Activated T-cell treated with anti-CD3 and anti-CD28 coated beads, Interleukin-2, amount 50 U/mL, for 72 hours (primary cell): ENCODE data around the gene SCNN1B. TPM values are rescaled to one million over a fixed set of nuclear protein-coding genes. Genes with fewer than 3 reads are reported as not detected.

ENCODE experiments used
- ATAC-seq, 2 donors: fragments of 150-1000 bp; cut with Tn5 transposase; replicated peaks in 1 of 2; 2 replicates each; pipeline ENCODE4 v1.10.0; 2021; ENCODE audit warnings: moderate library complexity in 2 of 2, mild to moderate bottlenecking in 1 of 2
- DNase-seq, 2 donors: peaks; one replicate each; pipeline ENCODE4 v3.0.0; 2021 to 2022; ENCODE audit warnings: mixed read lengths in 1 of 2
- H3K27ac Mint-ChIP-seq: one replicate; pipeline ENCODE4 v1.8.0; 2022; ENCODE audit warnings: mild to moderate bottlenecking, moderate library complexity, mixed read lengths
- H3K27me3 Mint-ChIP-seq: one replicate; pipeline ENCODE4 v1.8.0; 2022; ENCODE audit warnings: low read depth, mixed read lengths
- H3K36me3 Mint-ChIP-seq, 2 donors: one replicate each; pipeline ENCODE4 v1.8.0; 2022; ENCODE audit warnings: mixed read lengths in 2 of 2, mild to moderate bottlenecking in 1 of 2; ENCODE audit not compliant: insufficient read depth in 2 of 2
- H3K4me1 Mint-ChIP-seq: one replicate; pipeline ENCODE4 v1.8.0; 2022; ENCODE audit warnings: low read depth, mixed read lengths
- H3K4me3 Mint-ChIP-seq, 2 donors: one replicate each; pipeline ENCODE4 v1.8.0; 2022; ENCODE audit warnings: mild to moderate bottlenecking in 2 of 2, mixed read lengths in 2 of 2, moderate library complexity in 2 of 2
- H3K9me3 Mint-ChIP-seq, 2 donors: one replicate each; pipeline ENCODE4 v1.8.0; 2022; ENCODE audit warnings: mixed read lengths in 2 of 2
- total RNA-seq, 2 donors: library from RNA; stranded (reverse); gene quantifications; one replicate each; pipeline ENCODE4 v1.2.3, GENCODE V29; 2022

Gene SCNN1B
- total RNA-seq, 2 donors from 2014 or later: not detected

GRCh38 chr16:23334457-23334853 is 32.4 kb downstream of the SCNN1B start:
- no peak for DNase-seq
- no peak overlapping the region for H3K4me3 Mint-ChIP-seq
- no peaks in the 10 kb centered on the region for H3K36me3 Mint-ChIP-seq
- no peaks in the 10 kb centered on the region for H3K9me3 Mint-ChIP-seq
- H3K4me1 Mint-ChIP-seq: peaks cover 5% of the 10 kb centered on the region
- ATAC-seq: no peak
- H3K27ac Mint-ChIP-seq: no peak overlapping the region
- peaks cover 5% of the 10 kb centered on the region for H3K27me3 Mint-ChIP-seq

GRCh38 chr16:23334950-23335349 is 32.8 kb downstream of the SCNN1B start:
- ATAC-seq (no peak), DNase-seq (no peak)
- Mint-ChIP-seq H3K36me3 (no peaks in the 10 kb centered on the region), H3K9me3 (no peaks in the 10 kb centered on the region), H3K4me1 (peaks cover 5% of the 10 kb centered on the region), H3K4me3 (no peak overlapping the region), H3K27ac (no peak overlapping the region), H3K27me3 (peaks cover 5% of the 10 kb centered on the region)

GRCh38 chr16:23337836-23338550 is 35.9 kb downstream of the SCNN1B start:
- DNase-seq (no peak), ATAC-seq (no peak)
- Mint-ChIP-seq H3K27me3 (peaks cover 5% of the 10 kb centered on the region), H3K9me3 (no peaks in the 10 kb centered on the region), H3K4me3 (no peak overlapping the region), H3K4me1 (peaks cover 5% of the 10 kb centered on the region), H3K36me3 (no peaks in the 10 kb centered on the region), H3K27ac (no peak overlapping the region)

GRCh38 chr16:23339787-23340186 is 37.7 kb downstream of the SCNN1B start:
- no peaks in the 10 kb centered on the region for H3K9me3 Mint-ChIP-seq
- peaks cover 5% of the 10 kb centered on the region for H3K27me3 Mint-ChIP-seq
- no peak for DNase-seq
- ATAC-seq: no peak
- peaks cover 5% of the 10 kb centered on the region for H3K4me1 Mint-ChIP-seq
- H3K27ac Mint-ChIP-seq: no peak overlapping the region
- no peak overlapping the region for H3K4me3 Mint-ChIP-seq
- no peaks in the 10 kb centered on the region for H3K36me3 Mint-ChIP-seq

GRCh38 chr16:23342083-23342640 is 40.1 kb downstream of the SCNN1B start:
- Mint-ChIP-seq H3K4me1 (no peaks in the 10 kb centered on the region), H3K36me3 (no peaks in the 10 kb centered on the region), H3K27me3 (no peaks in the 10 kb centered on the region), H3K9me3 (no peaks in the 10 kb centered on the region), H3K4me3 (no peak overlapping the region), H3K27ac (no peak overlapping the region)
- ATAC-seq (no peak), DNase-seq (no peak)

- Mint-ChIP-seq H3K36me3 (no peaks in the 10 kb centered on the region), H3K4me3 (no peak overlapping the region), H3K27me3 (peaks cover 11% of the 10 kb centered on the region), H3K4me1 (no peaks in the 10 kb centered on the region), H3K9me3 (no peaks in the 10 kb centered on the region), H3K27ac (no peak overlapping the region)
- no peak for ATAC-seq
- no peak for DNase-seq
Observed at GRCh38 chr16:23343643-23344612, 41.8 kb downstream of the SCNN1B start.

- Mint-ChIP-seq H3K9me3 (no peaks in the 10 kb centered on the region), H3K4me3 (no peak overlapping the region), H3K4me1 (no peaks in the 10 kb centered on the region), H3K27me3 (peaks cover 11% of the 10 kb centered on the region), H3K36me3 (no peaks in the 10 kb centered on the region), H3K27ac (no peak overlapping the region)
- no peak for ATAC-seq
- DNase-seq: no peak
Observed at GRCh38 chr16:23345237-23345636, 43.1 kb downstream of the SCNN1B start.

- H3K4me3 Mint-ChIP-seq: no peak overlapping the region
- H3K27me3 Mint-ChIP-seq: peaks cover 11% of the 10 kb centered on the region
- no peak for ATAC-seq
- H3K36me3 Mint-ChIP-seq: no peaks in the 10 kb centered on the region
- DNase-seq: no peak
- H3K27ac Mint-ChIP-seq: no peak overlapping the region
- no peaks in the 10 kb centered on the region for H3K4me1 Mint-ChIP-seq
- H3K9me3 Mint-ChIP-seq: peaks cover 0 to 1% of the 10 kb centered on the region in 2 donors
Observed at GRCh38 chr16:23348579-23349469, 46.7 kb downstream of the SCNN1B start.

GRCh38 chr16:23351360-23351759 is 49.3 kb downstream of the SCNN1B start:
- H3K27me3 Mint-ChIP-seq: peaks cover 11% of the 10 kb centered on the region
- no peaks in the 10 kb centered on the region for H3K36me3 Mint-ChIP-seq
- no peak for DNase-seq
- no peak for ATAC-seq
- no peaks in the 10 kb centered on the region for H3K4me1 Mint-ChIP-seq
- peaks cover 0 to 1% of the 10 kb centered on the region in 2 donors for H3K9me3 Mint-ChIP-seq
- no peak overlapping the region for H3K27ac Mint-ChIP-seq
- no peak overlapping the region for H3K4me3 Mint-ChIP-seq

- Mint-ChIP-seq H3K4me3 (no peak overlapping the region), H3K27me3 (peaks cover 5% of the 10 kb centered on the region), H3K27ac (no peak overlapping the region), H3K9me3 (peaks cover 0 to 1% of the 10 kb centered on the region in 2 donors), H3K4me1 (no peaks in the 10 kb centered on the region), H3K36me3 (no peaks in the 10 kb centered on the region)
- ATAC-seq (no peak), DNase-seq (no peak)
Observed at GRCh38 chr16:23353440-23353839, 51.3 kb downstream of the SCNN1B start.

- peaks cover 0 to 1% of the 10 kb centered on the region in 2 donors for H3K9me3 Mint-ChIP-seq
- no peaks in the 10 kb centered on the region for H3K4me1 Mint-ChIP-seq
- H3K4me3 Mint-ChIP-seq: no peak overlapping the region
- no peaks in the 10 kb centered on the region for H3K36me3 Mint-ChIP-seq
- no peak overlapping the region for H3K27ac Mint-ChIP-seq
- no peak for DNase-seq
- no peak for ATAC-seq
- no peaks in the 10 kb centered on the region for H3K27me3 Mint-ChIP-seq
Observed at GRCh38 chr16:23354246-23354645, 52.1 kb downstream of the SCNN1B start.

GRCh38 chr16:23355106-23355670 is 53.1 kb downstream of the SCNN1B start:
- no peak overlapping the region for H3K4me3 Mint-ChIP-seq
- DNase-seq (no peak), ATAC-seq (no peak)
- H3K9me3 Mint-ChIP-seq: peaks cover 0 to 1% of the 10 kb centered on the region in 2 donors
- H3K4me1 Mint-ChIP-seq: no peaks in the 10 kb centered on the region
- H3K36me3 Mint-ChIP-seq: no peaks in the 10 kb centered on the region
- no peaks in the 10 kb centered on the region for H3K27me3 Mint-ChIP-seq
- H3K27ac Mint-ChIP-seq: no peak overlapping the region
